GM12872 (cell line): ENCODE data around the gene ASMT.

Experiments used
- TF ChIP-seq, protein P1 (sequence below): IDR thresholded peaks from 3 replicates; pipeline ENCODE4 v1.5.1; 2011; ENCODE audit warnings: low read depth, mild to moderate bottlenecking, low read length, moderate library complexity; ENCODE audit not compliant: insufficient read depth

ASMT gene

GRCh38 chrX:1587161-1587560, 27.7 kb upstream of the ASMT start:
- TF ChIP-seq, protein P1, sequence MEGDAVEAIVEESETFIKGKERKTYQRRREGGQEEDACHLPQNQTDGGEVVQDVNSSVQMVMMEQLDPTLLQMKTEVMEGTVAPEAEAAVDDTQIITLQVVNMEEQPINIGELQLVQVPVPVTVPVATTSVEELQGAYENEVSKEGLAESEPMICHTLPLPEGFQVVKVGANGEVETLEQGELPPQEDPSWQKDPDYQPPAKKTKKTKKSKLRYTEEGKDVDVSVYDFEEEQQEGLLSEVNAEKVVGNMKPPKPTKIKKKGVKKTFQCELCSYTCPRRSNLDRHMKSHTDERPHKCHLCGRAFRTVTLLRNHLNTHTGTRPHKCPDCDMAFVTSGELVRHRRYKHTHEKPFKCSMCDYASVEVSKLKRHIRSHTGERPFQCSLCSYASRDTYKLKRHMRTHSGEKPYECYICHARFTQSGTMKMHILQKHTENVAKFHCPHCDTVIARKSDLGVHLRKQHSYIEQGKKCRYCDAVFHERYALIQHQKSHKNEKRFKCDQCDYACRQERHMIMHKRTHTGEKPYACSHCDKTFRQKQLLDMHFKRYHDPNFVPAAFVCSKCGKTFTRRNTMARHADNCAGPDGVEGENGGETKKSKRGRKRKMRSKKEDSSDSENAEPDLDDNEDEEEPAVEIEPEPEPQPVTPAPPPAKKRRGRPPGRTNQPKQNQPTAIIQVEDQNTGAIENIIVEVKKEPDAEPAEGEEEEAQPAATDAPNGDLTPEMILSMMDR: no peak

DNA sequence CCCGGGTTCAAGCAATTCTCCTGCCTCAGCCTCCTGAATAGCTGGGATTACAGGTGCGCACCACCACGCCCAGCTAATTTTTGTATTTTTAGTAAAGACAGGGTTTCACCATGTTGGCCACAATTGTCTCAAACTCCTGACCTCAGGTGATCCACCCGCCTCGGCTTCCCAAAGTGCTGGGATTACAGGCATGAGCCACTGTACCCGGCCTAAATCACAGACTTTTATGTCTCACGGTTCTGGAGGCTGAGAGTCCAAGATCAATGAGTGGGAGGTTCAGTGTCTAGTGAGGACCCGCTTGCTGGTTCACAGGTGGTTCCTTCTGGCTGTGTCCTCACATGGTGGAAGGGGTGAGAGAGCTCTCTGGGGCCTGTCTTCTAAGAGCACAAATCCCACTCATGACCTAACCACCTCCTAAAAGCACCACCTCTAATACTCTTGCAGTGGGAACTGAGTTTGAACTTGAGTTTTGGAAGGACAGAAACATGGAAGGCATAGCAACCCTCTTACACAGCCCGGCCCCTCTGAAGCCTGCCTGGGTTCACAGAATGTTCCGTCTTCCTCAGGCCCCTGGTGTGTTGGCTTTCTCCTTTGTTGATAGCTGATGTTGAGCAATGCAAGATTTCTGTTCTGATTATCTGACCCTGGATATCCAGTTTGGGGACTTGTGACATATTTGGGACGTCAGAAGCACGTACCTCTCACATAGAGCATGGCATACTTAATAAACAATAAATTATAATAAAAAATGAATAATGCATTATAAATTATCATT, 25.3 kb upstream of the ASMT start:
- TF ChIP-seq, protein P1: no peak

DNA sequence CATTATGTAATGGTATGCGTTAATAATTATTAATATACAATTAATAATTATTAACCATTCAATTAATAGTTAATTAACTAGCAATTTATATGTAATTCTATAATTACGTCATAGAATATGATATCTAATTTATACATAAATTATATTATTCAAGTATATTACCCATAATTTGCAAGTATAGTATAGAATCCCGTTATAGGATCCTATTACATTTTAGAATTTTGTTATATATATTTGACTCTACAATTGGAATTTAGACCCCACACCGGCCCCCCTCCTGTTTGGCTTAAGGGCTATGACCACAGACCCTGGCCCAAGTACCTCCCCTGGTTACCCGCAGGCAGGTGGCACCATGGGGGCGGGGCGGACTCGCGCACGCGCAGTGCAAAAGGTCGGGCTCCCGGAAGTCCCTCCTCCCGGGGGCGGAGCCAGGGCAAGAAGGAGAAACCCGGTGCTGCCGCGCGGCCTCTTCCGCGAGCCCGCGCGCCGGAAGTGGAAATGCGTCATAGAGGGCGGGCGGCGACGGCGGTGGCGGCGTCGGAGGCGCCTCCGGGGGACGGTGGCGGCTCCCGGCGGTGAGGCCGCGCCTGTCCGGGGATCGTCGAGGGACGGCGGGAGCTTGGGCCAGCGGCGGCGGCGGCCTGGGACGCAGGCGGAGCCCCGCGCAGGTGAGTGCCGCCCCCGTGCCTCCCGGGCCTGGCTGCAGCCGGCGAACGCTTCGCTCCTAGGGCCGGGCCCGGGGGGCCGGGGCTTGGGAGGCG, 23.6 kb upstream of the ASMT start, which contains the start of gene AKAP17A:
Gene AKAP17A, plus strand, starts transcription at position 503 of the 761 bp plus-strand sequence. CDS start 1,859 bp downstream, outside the sequence.
- TF ChIP-seq, protein P1: no peak

DNA sequence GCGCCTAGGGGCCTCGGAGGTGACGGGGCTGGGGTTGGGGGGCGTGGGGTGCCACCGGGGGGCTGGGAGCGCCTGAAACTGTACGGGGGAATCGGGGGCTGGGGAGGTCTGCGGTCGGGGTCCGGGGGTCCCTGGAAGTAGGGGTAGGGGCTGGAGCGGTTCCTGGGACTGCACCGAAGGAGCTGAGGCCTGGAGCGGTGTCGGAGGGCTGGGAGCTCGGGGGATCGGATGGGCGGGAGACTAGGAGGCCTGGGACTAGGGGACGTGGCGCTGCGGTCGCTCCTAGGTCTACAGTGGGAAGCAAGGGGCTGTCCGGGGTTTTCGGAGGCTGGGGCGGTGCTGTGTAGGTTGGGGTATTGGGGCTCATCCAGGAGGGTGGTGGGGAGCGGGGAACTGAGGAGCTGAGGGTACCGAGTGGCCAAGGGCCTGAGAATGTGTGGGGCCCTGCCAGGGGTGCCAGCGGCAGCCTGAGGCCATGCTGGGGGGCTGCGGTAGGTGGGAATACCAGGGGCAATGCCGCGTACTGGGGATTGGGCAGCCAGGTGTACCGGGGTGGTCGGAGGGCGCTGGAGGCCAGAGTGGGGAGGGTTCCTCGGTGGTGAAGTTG, 22.9 kb upstream of the ASMT start:
- TF ChIP-seq, protein P1: no peak

GRCh38 chrX:1592470-1593142, 22.3 kb upstream of the ASMT start:
- TF ChIP-seq, protein P1: no peak

GRCh38 chrX:1593286-1594271, 21.3 kb upstream of the ASMT start:
- TF ChIP-seq, protein P1: no peak
